Measurements from ENCODE around the gene EHMT1. TPM values are rescaled to one million over a fixed set of nuclear protein-coding genes. Genes with fewer than 3 reads are reported as not detected.

Gene EHMT1
- total and polyA plus RNA-seq, 9 of the 15 experiments (the other 6 are each of a cell fraction or from before 2014, with no cell fraction given), result 2.2 to 76.0 (median 36.4) TPM

DNA sequence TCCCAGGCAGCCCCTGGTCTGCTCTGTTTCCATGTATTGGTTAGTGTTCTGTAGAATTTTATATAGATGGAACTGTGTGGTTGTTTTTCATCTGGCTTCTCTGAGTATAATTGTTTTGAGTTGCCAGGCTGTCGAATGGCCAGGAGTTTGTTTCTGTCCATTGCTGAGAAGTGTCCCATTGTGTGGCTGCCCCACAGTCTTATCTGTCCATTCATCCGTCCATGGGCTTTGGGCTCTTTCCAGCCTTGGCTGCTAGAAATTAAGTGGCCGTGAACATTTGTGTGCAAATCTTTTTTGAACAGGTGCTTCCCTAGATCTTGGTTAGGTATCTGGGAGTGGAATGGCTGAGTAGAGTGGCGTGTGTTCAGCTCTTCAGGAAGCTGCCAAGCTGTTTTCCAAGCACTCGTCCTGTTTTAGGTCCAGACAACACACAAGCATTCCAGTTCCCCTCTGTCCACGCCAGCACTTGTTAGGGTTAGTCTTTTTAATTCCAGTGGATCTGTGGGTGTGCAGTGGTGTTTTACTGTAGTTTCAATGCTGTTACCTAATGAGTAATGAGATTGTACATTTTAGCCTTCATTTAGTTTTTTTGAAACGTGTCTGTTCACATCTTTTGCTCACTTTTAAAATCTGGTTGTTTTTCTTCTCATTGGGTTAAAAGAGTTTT lies 136.6 kb downstream of the EHMT1 start:
- intact Hi-C loops (cut with micrococcal nuclease), result no loop called here
- in situ Hi-C loops (cut with MboI), result no loop called here
- FAIRE-seq (no peak), DNase-seq (ENCODE audit: extremely low read depth in 1 of 4, low spot score in 3 of 4) (no peak), ATAC-seq (no peak)
- no TSS peak for BruUV-seq (replicated peaks)
- Histone ChIP-seq H3K9ac (ENCODE audit: insufficient read depth in 1 of 2, low read depth in 2 of 2, low read length in 2 of 2) (no peak overlapping the region), H2AFZ (ENCODE audit: low read depth, low read length) (no peak overlapping the region), H3K9me3 (replicated peaks; ENCODE audit: control insufficient read depth, insufficient read depth, low read depth, low read length) (no peaks in the 10 kb centered on the region), H3K9me1 (ENCODE audit: control insufficient read depth, insufficient read depth, low read length) (no peaks in the 10 kb centered on the region), H3K4me2 (ENCODE audit: insufficient read depth, low read length) (no peak overlapping the region), H3K27me3 (ENCODE audit: control insufficient read depth in 2 of 2, insufficient read depth in 2 of 2, low read length in 2 of 2) (no peaks in the 10 kb centered on the region), H3K4me3 (no peak overlapping the region), H4K20me1 (replicated peaks; ENCODE audit: control insufficient read depth, insufficient read depth, low read length) (no peaks in the 10 kb centered on the region; the same call in 1 of the 2 replicates), H3K4me1 (replicated peaks in 1 of 2; ENCODE audit: control insufficient read depth in 2 of 2, insufficient read depth in 2 of 2, low read length in 2 of 2) (peaks cover 0 to 10% of the 10 kb centered on the region in 2 experiments; a peak in 1 of 5 replicates), H3K36me3 (ENCODE audit: control insufficient read depth, insufficient read depth, low read length) (peaks cover 87% of the 10 kb centered on the region), H3K27ac (ENCODE audit: extremely low read depth, low read depth, low read length) (no peak overlapping the region), H3K79me2 (ENCODE audit: control insufficient read depth, insufficient read depth, low read length) (peaks cover 3% of the 10 kb centered on the region; the same call in 2 of the 3 replicates)
- POLR2A ChIA-PET, result interaction anchor here (0.6 kb wide), 1 partner anchor 110 kb away, joined by 3 read pairs; no protein-coding TSS in a partner anchor
- CTCF ChIA-PET (ENCODE audit: low intra/inter-chr PET ratio), result no interaction called here
- WGBS (ENCODE audit: insufficient coverage, low coverage, missing lambda C conversion rate), result 98% methylated on average over 7 of the region's 7 CpGs
- TF ChIP-seq ZNF766 (CRISPR knock-in tag; conservative IDR thresholded peaks at IDR 0.05), result no peak
- TF ChIP-seq HEY1 (CRISPR knock-in tag; IDR thresholded peaks at IDR 0.05; ENCODE audit: borderline replicate concordance), result no peak
- TF ChIP-seq MTA2 (IDR thresholded peaks at IDR 0.05; ENCODE audit: low read depth), result no peak
- TF ChIP-seq ASH1L (IDR thresholded peaks at IDR 0.05; ENCODE audit: borderline replicate concordance, low read depth, partially characterized antibody), result no peak
- TF ChIP-seq RBM25 (IDR thresholded peaks at IDR 0.05; ENCODE audit: low read depth, low read length, severe bottlenecking), result peak; percentile 87
- TF ChIP-seq CREB5 (CRISPR knock-in tag; IDR thresholded peaks at IDR 0.05), result no peak
- no peak for TF ChIP-seq SMARCC2 (IDR thresholded peaks at IDR 0.05; ENCODE audit: low read depth)
- TF ChIP-seq TFAM (CRISPR knock-in tag; conservative IDR thresholded peaks at IDR 0.05), result no peak
- no peak for TF ChIP-seq SRSF9 (IDR thresholded peaks at IDR 0.05; ENCODE audit: borderline replicate concordance, low read depth, low read length)
- no peak for TF ChIP-seq ESRRB (CRISPR knock-in tag; IDR thresholded peaks at IDR 0.05; ENCODE audit: borderline replicate concordance)
- TF ChIP-seq ZNF274 (IDR thresholded peaks at IDR 0.05; ENCODE audit: borderline replicate concordance, low read depth, low read length), result no peak
- TF ChIP-seq RFX7 (CRISPR knock-in tag; IDR thresholded peaks at IDR 0.05), result no peak
- TF ChIP-seq, protein P1, sequence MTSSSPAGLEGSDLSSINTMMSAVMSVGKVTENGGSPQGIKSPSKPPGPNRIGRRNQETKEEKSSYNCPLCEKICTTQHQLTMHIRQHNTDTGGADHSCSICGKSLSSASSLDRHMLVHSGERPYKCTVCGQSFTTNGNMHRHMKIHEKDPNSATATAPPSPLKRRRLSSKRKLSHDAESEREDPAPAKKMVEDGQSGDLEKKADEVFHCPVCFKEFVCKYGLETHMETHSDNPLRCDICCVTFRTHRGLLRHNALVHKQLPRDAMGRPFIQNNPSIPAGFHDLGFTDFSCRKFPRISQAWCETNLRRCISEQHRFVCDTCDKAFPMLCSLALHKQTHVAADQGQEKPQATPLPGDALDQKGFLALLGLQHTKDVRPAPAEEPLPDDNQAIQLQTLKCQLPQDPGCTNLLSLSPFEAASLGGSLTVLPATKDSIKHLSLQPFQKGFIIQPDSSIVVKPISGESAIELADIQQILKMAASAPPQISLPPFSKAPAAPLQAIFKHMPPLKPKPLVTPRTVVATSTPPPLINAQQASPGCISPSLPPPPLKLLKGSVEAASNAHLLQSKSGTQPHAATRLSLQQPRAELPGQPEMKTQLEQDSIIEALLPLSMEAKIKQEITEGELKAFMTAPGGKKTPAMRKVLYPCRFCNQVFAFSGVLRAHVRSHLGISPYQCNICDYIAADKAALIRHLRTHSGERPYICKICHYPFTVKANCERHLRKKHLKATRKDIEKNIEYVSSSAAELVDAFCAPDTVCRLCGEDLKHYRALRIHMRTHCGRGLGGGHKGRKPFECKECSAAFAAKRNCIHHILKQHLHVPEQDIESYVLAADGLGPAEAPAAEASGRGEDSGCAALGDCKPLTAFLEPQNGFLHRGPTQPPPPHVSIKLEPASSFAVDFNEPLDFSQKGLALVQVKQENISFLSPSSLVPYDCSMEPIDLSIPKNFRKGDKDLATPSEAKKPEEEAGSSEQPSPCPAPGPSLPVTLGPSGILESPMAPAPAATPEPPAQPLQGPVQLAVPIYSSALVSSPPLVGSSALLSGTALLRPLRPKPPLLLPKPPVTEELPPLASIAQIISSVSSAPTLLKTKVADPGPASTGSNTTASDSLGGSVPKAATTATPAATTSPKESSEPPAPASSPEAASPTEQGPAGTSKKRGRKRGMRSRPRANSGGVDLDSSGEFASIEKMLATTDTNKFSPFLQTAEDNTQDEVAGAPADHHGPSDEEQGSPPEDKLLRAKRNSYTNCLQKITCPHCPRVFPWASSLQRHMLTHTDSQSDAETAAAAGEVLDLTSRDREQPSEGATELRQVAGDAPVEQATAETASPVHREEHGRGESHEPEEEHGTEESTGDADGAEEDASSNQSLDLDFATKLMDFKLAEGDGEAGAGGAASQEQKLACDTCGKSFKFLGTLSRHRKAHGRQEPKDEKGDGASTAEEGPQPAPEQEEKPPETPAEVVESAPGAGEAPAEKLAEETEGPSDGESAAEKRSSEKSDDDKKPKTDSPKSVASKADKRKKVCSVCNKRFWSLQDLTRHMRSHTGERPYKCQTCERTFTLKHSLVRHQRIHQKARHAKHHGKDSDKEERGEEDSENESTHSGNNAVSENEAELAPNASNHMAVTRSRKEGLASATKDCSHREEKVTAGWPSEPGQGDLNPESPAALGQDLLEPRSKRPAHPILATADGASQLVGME (CRISPR knock-in tag; IDR thresholded peaks at IDR 0.05), result no peak
- TF ChIP-seq TRIM28 (IDR thresholded peaks at IDR 0.05), result 0 out of 2 replicates have a peak, but pooled peaks have one; percentile 27
